Esophagus (tissue), 2 donors: ENCODE results near the gene LINS1. TPM values are rescaled to one million over a fixed set of nuclear protein-coding genes. Genes with fewer than 3 reads are reported as not detected.

Source experiments
- H3K27ac ChIP-seq, 2 donors: one replicate each; pipeline ENCODE4 v1.5.1; 2013; ENCODE audit warnings: low read depth in 2 of 2, mild to moderate bottlenecking in 2 of 2, inconsistent platforms in 1 of 2, low read length in 1 of 2, moderate library complexity in 1 of 2
- H3K27me3 ChIP-seq, 2 donors: one replicate each; pipeline ENCODE4 v1.6.1; 2013; ENCODE audit warnings: low read length in 2 of 2, control low read depth in 1 of 2, mild to moderate bottlenecking in 1 of 2; ENCODE audit not compliant: insufficient read depth in 2 of 2, control insufficient read depth in 1 of 2
- H3K36me3 ChIP-seq, 2 donors: one replicate each; pipeline ENCODE4 v1.6.1; 2013; ENCODE audit warnings: low read length in 1 of 2; ENCODE audit not compliant: control insufficient read depth in 2 of 2, insufficient read depth in 2 of 2
- H3K4me1 ChIP-seq, 2 donors: one replicate each; pipeline ENCODE4 v1.6.1; 2013; ENCODE audit warnings: low read length in 1 of 2; ENCODE audit not compliant: control insufficient read depth in 2 of 2, insufficient read depth in 2 of 2
- H3K4me3 ChIP-seq, 2 donors: one replicate each; pipeline ENCODE4 v1.5.1; 2013; ENCODE audit warnings: low read length in 2 of 2, mild to moderate bottlenecking in 2 of 2, low read depth in 1 of 2, moderate library complexity in 1 of 2
- H3K9me3 ChIP-seq, 2 donors: one replicate each; pipeline ENCODE4 v1.6.1; 2013; ENCODE audit warnings: mild to moderate bottlenecking in 2 of 2, low read depth in 1 of 2, low read length in 1 of 2, moderate library complexity in 1 of 2; ENCODE audit not compliant: control insufficient read depth in 2 of 2, insufficient read depth in 1 of 2
- WGBS, 2 donors: extraction: QIAGEN DNeasy Blood & Tissue Kit; methylation state at CpG; one replicate each; pipeline ENCODE4 v1.1.7; 2013; 5-methylcytosine and 5-hydroxymethylcytosine counted together
- polyA plus RNA-seq, 2 donors: library from polyadenylated mRNA; stranded (reverse); fragments of 200-250 nt; gene quantifications; one replicate each; pipeline ENCODE4 v1.2.3, GENCODE V29; 2013
- donor health status: healthy with polysubstance abuse.
- donor health status: Bipolar disorder and iron deficiency.

The LINS1 gene
- polyA plus RNA-seq, 2 donors = 5.9 to 10.6 TPM

- Histone ChIP-seq H3K27me3 (no peaks in the 10 kb centered on the region), H3K36me3 (peaks cover 0 to 15% of the 10 kb centered on the region in 2 donors), H3K27ac (no peak overlapping the region), H3K4me1 (peaks cover 0 to 4% of the 10 kb centered on the region in 2 donors), H3K9me3 (no peaks in the 10 kb centered on the region), H3K4me3 (no peak overlapping the region)
- 83 to 88% methylated on average over 1 of the region's 1 CpG for WGBS, 2 donors
These were observed 31.7 kb upstream of the LINS1 start for GRCh38 chr15:100633763-100634075.

GRCh38 chr15:100631831-100632230 lies 29.8 kb upstream of the LINS1 start:
- Histone ChIP-seq H3K4me3 (no peak overlapping the region), H3K27ac (no peak overlapping the region), H3K9me3 (no peaks in the 10 kb centered on the region), H3K36me3 (peaks cover 0 to 15% of the 10 kb centered on the region in 2 donors), H3K4me1 (peaks cover 0 to 4% of the 10 kb centered on the region in 2 donors), H3K27me3 (no peaks in the 10 kb centered on the region)
- WGBS, 2 donors = 87 to 93% methylated on average over 10 of the region's 10 CpGs

GRCh38 chr15:100628746-100629145 lies 26.8 kb upstream of the LINS1 start:
- H3K4me3 ChIP-seq = no peak overlapping the region
- H3K27ac ChIP-seq = no peak overlapping the region
- no peaks in the 10 kb centered on the region for H3K4me1 ChIP-seq
- peaks cover 0 to 15% of the 10 kb centered on the region in 2 donors for H3K36me3 ChIP-seq
- 68 to 73% methylated on average over 3 of the region's 3 CpGs for WGBS, 2 donors
- H3K9me3 ChIP-seq = no peaks in the 10 kb centered on the region
- no peaks in the 10 kb centered on the region for H3K27me3 ChIP-seq

GRCh38 chr15:100627789-100628395 lies 25.9 kb upstream of the LINS1 start:
- Histone ChIP-seq H3K36me3 (peaks cover 0 to 15% of the 10 kb centered on the region in 2 donors), H3K4me3 (no peak overlapping the region), H3K9me3 (no peaks in the 10 kb centered on the region), H3K27me3 (no peaks in the 10 kb centered on the region), H3K4me1 (no peaks in the 10 kb centered on the region), H3K27ac (no peak overlapping the region)
- WGBS, 2 donors = 26 to 30% methylated on average over 6 of the region's 6 CpGs

- Histone ChIP-seq H3K36me3 (no peaks in the 10 kb centered on the region), H3K9me3 (no peaks in the 10 kb centered on the region), H3K4me1 (no peaks in the 10 kb centered on the region), H3K27me3 (no peaks in the 10 kb centered on the region), H3K4me3 (no peak overlapping the region), H3K27ac (no peak overlapping the region)
- WGBS, 2 donors = 93 to 97% methylated on average over 5 of the region's 5 CpGs
These were observed 21.3 kb upstream of the LINS1 start for GRCh38 chr15:100623301-100623700.

- H3K36me3 ChIP-seq = peaks cover 4 to 5% of the 10 kb centered on the region in 2 donors
These were observed 14.7 kb upstream of the LINS1 start for GRCh38 chr15:100616700-100617099.

GRCh38 chr15:100615801-100616200 lies 13.8 kb upstream of the LINS1 start:
- Histone ChIP-seq H3K27me3 (no peaks in the 10 kb centered on the region), H3K4me3 (no peak overlapping the region), H3K36me3 (peaks cover 4 to 5% of the 10 kb centered on the region in 2 donors), H3K27ac (no peak overlapping the region), H3K4me1 (no peaks in the 10 kb centered on the region), H3K9me3 (no peaks in the 10 kb centered on the region)
- WGBS, 2 donors = 51 to 54% methylated on average over 5 of the region's 5 CpGs

More at GRCh38 chr15:100616700-100617099, 14.7 kb upstream of the LINS1 start:
- Histone ChIP-seq H3K27me3 (no peaks in the 10 kb centered on the region), H3K4me3 (no peak overlapping the region), H3K27ac (no peak overlapping the region), H3K9me3 (no peaks in the 10 kb centered on the region), H3K4me1 (no peaks in the 10 kb centered on the region)
- WGBS, 2 donors = 89 to 90% methylated on average over 2 of the region's 2 CpGs

GRCh38 chr15:100614918-100615317 lies 12.9 kb upstream of the LINS1 start:
- no peak overlapping the region for H3K27ac ChIP-seq
- H3K9me3 ChIP-seq = no peaks in the 10 kb centered on the region
- WGBS, 2 donors = 96 to 97% methylated on average over 4 of the region's 4 CpGs
- H3K27me3 ChIP-seq = no peaks in the 10 kb centered on the region
- H3K36me3 ChIP-seq = peaks cover 4 to 5% of the 10 kb centered on the region in 2 donors
- H3K4me1 ChIP-seq = no peaks in the 10 kb centered on the region
- no peak overlapping the region for H3K4me3 ChIP-seq

GRCh38 chr15:100614336-100614735 lies 12.4 kb upstream of the LINS1 start:
- Histone ChIP-seq H3K27ac (no peak overlapping the region), H3K4me3 (no peak overlapping the region), H3K4me1 (no peaks in the 10 kb centered on the region), H3K27me3 (no peaks in the 10 kb centered on the region), H3K9me3 (no peaks in the 10 kb centered on the region), H3K36me3 (peaks cover 5 to 6% of the 10 kb centered on the region in 2 donors)
- 74 to 78% methylated on average over 2 of the region's 2 CpGs for WGBS, 2 donors

- H3K27ac ChIP-seq = no peak overlapping the region
- peaks cover 5 to 6% of the 10 kb centered on the region in 2 donors for H3K36me3 ChIP-seq
- no peaks in the 10 kb centered on the region for H3K4me1 ChIP-seq
- H3K4me3 ChIP-seq = no peak overlapping the region
- H3K27me3 ChIP-seq = no peaks in the 10 kb centered on the region
- WGBS, 2 donors = 96 to 98% methylated on average over 1 of the region's 1 CpG
- no peaks in the 10 kb centered on the region for H3K9me3 ChIP-seq
These were observed 11.2 kb upstream of the LINS1 start for GRCh38 chr15:100613208-100613607.
